SK-N-SH (cell line): ENCODE results near the gene ABCB1.

Experiments
- CTCF ChIP-seq: fragments of 200-600 bp; sonication (generic); IDR thresholded peaks from 2 replicates; pipeline ENCODE4 v1.6.1; 2017; ENCODE audit warnings: antibody characterized with exemption, mild to moderate bottlenecking, moderate library complexity
- EP300 ChIP-seq, 2 experiments: IDR thresholded peaks; 2 replicates each; pipeline versions ENCODE4 v1.4.0 to v1.6.1; 2012; ENCODE audit warnings: borderline replicate concordance in 1 of 2, low read depth in 1 of 2, low read length in 1 of 2
- FOXM1 ChIP-seq: IDR thresholded peaks from 2 replicates; pipeline ENCODE4 v1.4.0; 2012; ENCODE audit warnings: low read depth, mild to moderate bottlenecking
- GABPA ChIP-seq: IDR thresholded peaks from 2 replicates; pipeline ENCODE4 v1.4.0; 2012; ENCODE audit warnings: low read depth, mild to moderate bottlenecking
- JUND ChIP-seq: IDR thresholded peaks from 2 replicates; pipeline ENCODE4 v1.4.0; 2012
- MAX ChIP-seq: IDR thresholded peaks from 2 replicates; pipeline ENCODE4 v1.4.0; 2012; ENCODE audit warnings: low read depth
- MXI1 ChIP-seq: IDR thresholded peaks from 2 replicates; pipeline ENCODE4 v1.6.1; 2012; ENCODE audit warnings: mild to moderate bottlenecking, low read depth, low read length, improper control_type of control experiment
- NFIC ChIP-seq: IDR thresholded peaks from 2 replicates; pipeline ENCODE4 v1.4.0; 2012; ENCODE audit warnings: borderline replicate concordance
- POLR2AphosphoS5 ChIP-seq: IDR thresholded peaks from 2 replicates; pipeline ENCODE4 v1.6.1; 2012; ENCODE audit warnings: low read depth, low read length
- RAD21 ChIP-seq: IDR thresholded peaks from 2 replicates; pipeline ENCODE4 v1.6.1; 2012; ENCODE audit warnings: mild to moderate bottlenecking, low read length
- TAF1 ChIP-seq: IDR thresholded peaks from 2 replicates; pipeline ENCODE4 v1.6.1; 2012; ENCODE audit warnings: low read depth, mild to moderate bottlenecking, low read length, moderate library complexity, borderline replicate concordance
- TEAD4 ChIP-seq: IDR thresholded peaks from 2 replicates; pipeline ENCODE4 v1.4.0; 2012; ENCODE audit warnings: mild to moderate bottlenecking, borderline replicate concordance; ENCODE audit not compliant: insufficient read depth
- USF2 ChIP-seq: fragments of 150-350 bp; IDR thresholded peaks from 2 replicates; pipeline ENCODE4 v1.6.1; 2017; ENCODE audit warnings: antibody characterized with exemption, low read length, low read depth, borderline replicate concordance

GRCh38 chr7:87517891-87518290 is 82.8 kb downstream of the ABCB1 start:
- TF ChIP-seq POLR2AphosphoS5 (no peak), NFIC (no peak), RAD21 (no peak), MXI1 (no peak), CTCF (no peak), GABPA (no peak), TAF1 (no peak), EP300 (IDR thresholded peaks at IDR 0.05; ENCODE audit: borderline replicate concordance in 1 of 2, low read depth in 1 of 2, low read length in 1 of 2) (no peak), TEAD4 (no peak), FOXM1 (no peak), JUND (no peak), MAX (no peak), USF2 (no peak)
